Stimulated activated CD8-positive, alpha-beta memory T cell treated with anti-CD3 and anti-CD28 coated beads, Interleukin-12 subunit alpha, Interleukin-12 subunit beta, amount 100 ng/mL, for 24 hours (primary cell): ENCODE data around the gene ROR2.
"Not testable (repeated sequence)": the region's sequence is repeated elsewhere in the genome, so short reads cannot be mapped to it uniquely, and the experiment has no call there.

ENCODE experiments used
- DNase-seq: peaks from one replicate; pipeline ENCODE4 v3.0.0-alpha.2; 2020; ENCODE audit errors: extremely low read depth

ROR2 gene

GRCh38 chr9:91517332-91517731 is 432.7 kb downstream of the ROR2 start:
- not testable (repeated sequence) for DNase-seq

- DNase-seq, result no peak
Measured at GRCh38 chr9:91516777-91517176, 433.3 kb downstream of the ROR2 start.

GRCh38 chr9:91516081-91516480 is 433.9 kb downstream of the ROR2 start:
- no peak for DNase-seq

- no peak for DNase-seq
Measured at GRCh38 chr9:91515074-91515687, 434.8 kb downstream of the ROR2 start.
